HG02642 (cell line): ENCODE data around the gene STAT4.

ENCODE experiments used
- ATAC-seq: cut with Tn5 transposase; IDR thresholded peaks from one replicate; pipeline ENCODE4 v1.9.1; 2021; ENCODE audit warnings: mild to moderate bottlenecking; ENCODE audit not compliant: unreplicated experiment, poor library complexity

STAT4 gene

GRCh38 chr2:191108331-191108730 is 42.5 kb downstream of the STAT4 start:
- no peak for ATAC-seq

GRCh38 chr2:191105082-191105481 is 45.7 kb downstream of the STAT4 start:
- ATAC-seq: no peak

- no peak for ATAC-seq
Observed at GRCh38 chr2:191103774-191104173, 47.0 kb downstream of the STAT4 start.

DNA sequence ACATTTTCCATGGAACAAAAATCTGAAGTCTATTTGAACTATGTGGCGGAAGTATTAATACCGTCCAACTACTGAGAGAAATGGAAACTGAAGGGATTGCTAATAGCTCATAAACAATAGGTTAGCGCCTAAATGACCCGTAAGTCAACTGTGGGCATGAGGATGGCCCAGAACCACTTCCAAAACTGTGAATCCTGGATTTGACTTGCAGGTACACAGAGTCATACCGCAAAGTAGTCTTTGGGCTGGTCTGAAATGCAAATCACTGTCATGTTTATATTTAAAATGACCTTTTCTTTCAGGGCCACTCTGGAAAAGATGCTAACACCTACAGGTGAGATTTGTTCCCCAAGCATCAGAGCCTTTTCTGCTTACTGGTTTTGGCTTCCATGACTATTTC is 50.6 kb downstream of the STAT4 start:
- ATAC-seq: no peak

GRCh38 chr2:191087311-191087710 is 63.5 kb downstream of the STAT4 start:
- no peak for ATAC-seq

- ATAC-seq: no peak
Observed at GRCh38 chr2:191086706-191087105, 64.1 kb downstream of the STAT4 start.

- ATAC-seq: no peak
Observed at GRCh38 chr2:191083540-191083939, 67.3 kb downstream of the STAT4 start.

DNA sequence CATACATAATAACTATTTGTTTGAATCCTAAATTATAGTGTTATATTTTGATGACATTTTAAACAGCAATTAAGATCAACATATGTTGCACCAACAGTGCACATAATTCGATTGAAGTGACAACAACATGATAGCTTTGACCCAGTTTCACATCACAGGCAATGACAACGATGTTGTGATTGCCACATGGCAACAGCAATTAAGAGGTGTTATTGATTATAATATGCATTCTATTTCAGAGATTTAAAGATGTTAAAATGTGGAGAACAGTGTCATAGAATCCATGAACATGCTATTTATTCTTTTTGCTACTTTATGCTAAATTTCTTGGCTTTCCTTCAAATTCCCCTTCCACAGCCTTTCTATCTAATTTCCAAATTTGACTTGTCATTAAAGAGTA is 68.5 kb downstream of the STAT4 start:
- ATAC-seq: no peak

DNA sequence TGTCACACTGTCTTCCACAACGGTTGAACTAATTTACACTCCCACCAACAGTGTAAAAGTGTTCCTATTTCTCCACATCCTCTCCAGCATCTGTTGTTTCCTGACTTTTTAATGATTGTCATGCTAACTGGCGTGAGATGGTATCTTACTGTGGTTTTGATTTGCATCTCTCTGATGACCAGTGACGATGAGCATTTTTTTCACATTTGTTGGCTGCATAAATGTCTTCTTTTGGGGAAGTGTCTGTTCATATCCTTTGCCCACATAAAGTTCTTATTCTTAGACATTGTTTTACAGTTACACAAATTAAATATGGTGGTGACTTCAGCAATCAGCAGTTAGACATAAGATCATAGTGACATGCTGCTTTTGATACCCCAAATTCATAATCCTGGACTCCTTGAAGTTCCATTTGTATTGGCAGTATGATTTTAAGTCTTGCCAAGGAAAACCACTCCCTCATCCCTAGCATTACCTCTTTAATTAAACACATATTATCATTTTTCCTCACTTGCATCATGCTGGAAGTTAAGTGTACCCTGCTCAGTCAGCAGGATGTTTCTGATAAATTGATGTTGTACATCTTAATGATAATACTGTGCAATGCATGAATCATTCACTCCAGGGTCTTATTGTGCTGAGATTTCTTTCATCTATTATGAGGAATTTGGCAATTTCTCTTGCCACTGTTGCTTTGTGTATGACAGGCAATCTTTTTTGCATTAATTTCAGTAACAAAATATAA is 69.2 kb downstream of the STAT4 start:
- no peak for ATAC-seq

DNA sequence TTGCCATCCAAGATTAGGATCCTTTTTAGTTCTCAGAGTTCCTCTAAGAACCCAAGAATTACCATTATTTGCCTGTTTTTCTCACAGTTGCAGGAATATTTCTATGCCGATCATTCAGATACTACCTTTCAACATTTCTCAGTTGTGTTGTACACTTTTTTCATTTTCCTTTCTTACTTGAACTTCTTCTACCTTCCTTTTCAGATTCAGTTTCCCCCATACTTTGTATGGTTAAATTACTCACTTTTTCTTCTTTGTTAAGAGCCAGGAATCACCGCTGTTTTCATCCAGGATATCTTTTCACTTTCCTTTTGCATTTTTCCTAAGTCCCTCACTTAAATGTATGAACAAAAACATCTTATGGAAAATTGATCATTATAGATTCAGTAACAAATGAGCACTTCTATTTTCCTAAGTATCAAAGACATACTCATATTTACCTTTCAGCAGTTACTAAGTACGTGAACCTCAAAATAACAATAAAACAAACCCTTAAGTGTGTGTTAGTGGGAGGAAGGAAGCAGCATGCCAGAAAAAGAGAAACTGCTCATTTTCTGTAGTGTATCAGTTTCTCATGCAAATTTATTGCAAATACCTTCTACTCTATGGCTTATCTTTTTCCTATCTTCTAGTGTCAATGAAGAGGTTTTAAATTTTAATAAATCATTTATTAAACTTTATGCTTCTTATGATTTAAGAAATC is 72.5 kb downstream of the STAT4 start:
- ATAC-seq: no peak

GRCh38 chr2:191070276-191070675 is 80.5 kb downstream of the STAT4 start:
- ATAC-seq: no peak

DNA sequence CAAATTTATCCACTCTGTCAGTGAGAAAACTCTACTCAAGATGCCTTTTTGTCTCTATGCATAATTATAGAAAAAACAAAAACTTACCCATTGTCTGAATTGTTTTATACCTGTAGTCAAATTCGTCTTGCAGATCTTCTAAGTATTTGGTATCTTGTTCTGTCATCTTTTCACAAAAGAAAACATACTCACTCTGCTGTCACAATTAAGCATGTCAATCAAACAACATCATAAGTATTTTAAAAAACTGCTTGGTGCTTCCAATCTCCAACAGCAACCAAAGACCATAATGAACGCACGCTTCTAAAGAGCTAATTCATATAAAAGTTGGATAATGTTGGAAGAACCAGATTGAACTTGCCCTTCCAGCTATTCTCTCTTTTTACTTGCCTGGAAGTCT is 81.2 kb downstream of the STAT4 start:
- no peak for ATAC-seq

- no peak for ATAC-seq
Observed at GRCh38 chr2:191066919-191067233, 83.9 kb downstream of the STAT4 start.

DNA sequence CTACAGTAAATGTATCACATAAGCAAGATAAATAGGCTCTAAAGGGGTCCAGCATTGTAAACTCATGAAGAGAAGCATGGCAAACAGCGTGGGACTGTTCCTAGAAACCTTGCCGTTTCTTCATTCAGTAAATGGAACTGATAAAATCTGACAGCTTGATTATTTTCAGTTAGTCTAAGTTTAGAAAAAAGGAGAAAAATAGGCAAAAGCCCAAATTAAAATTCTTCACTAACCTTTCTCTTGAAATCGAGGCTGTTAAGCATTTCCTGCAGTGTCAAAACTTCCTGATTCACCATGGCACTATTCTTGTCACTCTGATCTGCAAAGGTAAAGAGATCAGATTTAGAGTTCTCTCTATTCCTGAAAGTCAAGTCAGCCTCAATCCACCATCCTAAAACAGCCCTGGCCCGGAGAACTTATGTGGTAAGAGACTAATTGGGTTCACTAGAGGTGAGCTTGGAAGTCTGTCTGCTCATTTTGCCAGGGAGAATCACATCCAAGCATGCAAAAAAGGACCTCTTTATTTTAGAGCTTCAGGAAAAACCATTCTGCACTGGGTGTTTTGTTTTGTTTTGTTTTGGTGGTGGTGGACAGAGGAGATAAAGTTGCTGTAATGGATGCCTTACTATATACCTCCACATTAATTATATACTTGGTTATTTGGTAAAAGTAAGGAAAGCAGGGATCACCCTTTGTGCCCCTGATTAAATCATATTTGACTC is 84.4 kb downstream of the STAT4 start:
- ATAC-seq: no peak

DNA sequence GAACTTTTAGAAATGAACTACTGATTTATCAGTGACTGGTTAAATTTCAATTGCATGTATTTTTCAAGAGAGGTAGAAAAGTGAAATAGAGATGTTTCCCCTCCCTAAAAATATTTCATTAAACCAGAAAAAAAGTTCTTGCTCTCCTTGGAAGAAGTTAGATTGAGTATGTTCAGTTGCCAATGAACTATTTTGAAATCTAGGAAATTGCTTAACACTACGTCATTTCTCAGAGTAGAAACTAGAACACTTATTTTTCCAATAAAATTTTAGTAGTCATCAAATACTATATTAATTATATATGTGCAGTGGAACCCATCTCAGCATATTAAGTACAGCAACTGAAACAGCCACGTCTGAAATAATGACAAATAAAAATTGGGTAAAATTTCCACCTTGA is 85.0 kb downstream of the STAT4 start:
- ATAC-seq: no peak

GRCh38 chr2:191064590-191064989 is 86.2 kb downstream of the STAT4 start:
- no peak for ATAC-seq

GRCh38 chr2:191063584-191063983 is 87.2 kb downstream of the STAT4 start:
- ATAC-seq: no peak

- no peak for ATAC-seq
Observed at GRCh38 chr2:191061381-191061980, 89.3 kb downstream of the STAT4 start.

DNA sequence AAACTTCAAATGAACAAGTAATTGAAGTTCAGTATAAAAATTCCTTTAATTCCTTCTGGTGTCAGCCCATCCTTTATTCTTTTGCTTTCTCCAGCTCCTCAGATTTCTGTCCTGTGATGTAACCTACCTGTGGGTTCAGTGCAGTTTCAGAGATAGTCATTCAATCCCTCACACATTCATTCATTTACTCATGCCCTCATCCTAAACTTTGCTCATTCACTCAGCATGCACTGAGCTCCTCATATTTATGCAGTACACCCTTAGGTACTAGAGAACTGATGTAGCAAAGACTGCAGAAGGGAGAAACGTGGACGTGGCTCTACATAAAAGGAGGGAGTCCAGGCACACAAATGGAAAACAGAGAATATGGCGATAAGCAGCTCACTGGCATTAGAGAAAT is 91.5 kb downstream of the STAT4 start:
- no peak for ATAC-seq

DNA sequence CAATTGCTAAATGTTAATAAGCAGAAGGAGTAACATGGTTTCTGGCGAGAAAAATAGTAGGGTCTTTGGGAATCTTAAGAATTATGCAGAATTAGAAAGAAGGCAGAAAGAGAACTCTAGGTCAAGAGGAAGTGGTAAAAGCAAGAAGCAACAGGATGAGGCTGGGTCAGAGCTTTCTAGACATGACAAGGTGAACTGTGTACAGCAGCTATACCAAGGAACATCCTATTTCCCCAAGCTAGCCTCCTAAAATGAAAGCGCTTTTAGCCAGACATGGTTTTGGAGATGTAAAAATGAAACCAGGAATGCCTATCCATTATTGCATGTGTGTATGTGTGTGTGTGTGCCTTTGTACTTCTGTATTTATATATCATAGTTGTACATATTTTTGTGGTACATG is 94.6 kb downstream of the STAT4 start:
- no peak for ATAC-seq

- ATAC-seq: no peak
Observed at GRCh38 chr2:191053256-191053655, 97.5 kb downstream of the STAT4 start.
